Stimulated activated CD4-positive, alpha-beta T cell treated with anti-CD3 and anti-CD28 coated beads, TNF-alpha, amount 100 ng/mL, for 24 hours (primary cell): Measurements from ENCODE around the gene ITGAL.
"Not testable (repeated sequence)": the region's sequence is repeated elsewhere in the genome, so short reads cannot be mapped to it uniquely, and the experiment has no call there.

Experiments used
- DNase-seq, 3 experiments: peaks; one replicate each; pipeline ENCODE4 v3.0.0-alpha.2; 2020; ENCODE audit warnings: low read depth in 3 of 3

The ITGAL gene

GRCh38 chr16:30457743-30458560 is 14.6 kb upstream of the ITGAL start:
- no peak for DNase-seq

- peak; percentile 67 to 89 (median 79) for DNase-seq
Observed at GRCh38 chr16:30458561-30459394, 13.8 kb upstream of the ITGAL start.

GRCh38 chr16:30459456-30459855 is 13.1 kb upstream of the ITGAL start:
- no peak for DNase-seq

- DNase-seq: not testable (repeated sequence)
Observed at GRCh38 chr16:30461426-30461825, 11.1 kb upstream of the ITGAL start.

- DNase-seq: no peak
Observed at GRCh38 chr16:30464078-30464477, 8.5 kb upstream of the ITGAL start.

- no peak for DNase-seq
Observed at GRCh38 chr16:30470170-30470512, 2.4 kb upstream of the ITGAL start.

GRCh38 chr16:30470632-30470995 is 1.9 kb upstream of the ITGAL start:
- DNase-seq: no peak

- DNase-seq: peak; percentile 44 to 69 (median 45)
Observed at GRCh38 chr16:30473231-30474073, 910 bp downstream of the ITGAL start.

- no peak for DNase-seq
Observed at GRCh38 chr16:30474074-30474452, 1.5 kb downstream of the ITGAL start.

GRCh38 chr16:30474684-30475083 is 2.1 kb downstream of the ITGAL start:
- DNase-seq: no peak

GRCh38 chr16:30476991-30477390 is 4.4 kb downstream of the ITGAL start:
- no peak for DNase-seq

GRCh38 chr16:30477773-30478172 is 5.2 kb downstream of the ITGAL start:
- not testable (repeated sequence) for DNase-seq

GRCh38 chr16:30478766-30479478 is 6.4 kb downstream of the ITGAL start:
- no peak for DNase-seq

GRCh38 chr16:30481381-30481780 is 8.8 kb downstream of the ITGAL start:
- DNase-seq: no peak

GRCh38 chr16:30482366-30482765 is 9.8 kb downstream of the ITGAL start:
- no peak for DNase-seq

GRCh38 chr16:30484887-30485286 is 12.3 kb downstream of the ITGAL start:
- DNase-seq: no peak

- no peak for DNase-seq
Observed at GRCh38 chr16:30485818-30486436, 13.4 kb downstream of the ITGAL start.

- no peak for DNase-seq
Observed at GRCh38 chr16:30488764-30489605, 16.4 kb downstream of the ITGAL start.

GRCh38 chr16:30490210-30490609 is 17.7 kb downstream of the ITGAL start:
- no peak for DNase-seq

GRCh38 chr16:30491229-30491628 is 18.7 kb downstream of the ITGAL start:
- DNase-seq: no peak
